A673 (cell line): ENCODE data around the gene PRMT9. TPM values are rescaled to one million over a fixed set of nuclear protein-coding genes. Genes with fewer than 3 reads are reported as not detected.

ENCODE experiments used
- Bru-seq: library from RNA; stranded (reverse); fragments of 400-500 nt; gene quantifications from one replicate; lab custom pipeline; 2021; lab: Mats Ljungman, UMichigan
- BruChase-seq, 2 experiments: library from RNA; stranded (reverse); fragments of 400-500 nt; gene quantifications; one replicate each; lab custom pipeline; 2021; lab: Mats Ljungman, UMichigan
- BruUV-seq: library from RNA; stranded (reverse); fragments of 400-500 nt; replicated peaks from 2 replicates; lab custom pipeline; 2021; lab: Mats Ljungman, UMichigan
- CTCF ChIA-PET: fragments of 300-600 bp; sonication (Branson Sonifier 250); formaldehyde crosslinking; loops from one replicate; lab custom pipeline; 2022; ENCODE audit warnings: antibody characterized with exemption; lab: Charles Lee
- POLR2A ChIA-PET: fragments of 300-600 bp; sonication (Branson Sonifier 250); formaldehyde crosslinking; loops from one replicate; lab custom pipeline; 2022; ENCODE audit warnings: antibody characterized with exemption; ENCODE audit not compliant: low non-redundant PET; lab: Charles Lee
- DNase-seq: peaks from one replicate; pipeline ENCODE4 v3.0.0-alpha.2; 2015; ENCODE audit warnings: low spot score
- H3K27ac ChIP-seq: fragments of 200-600 bp; sonication (generic); 2 replicates; pipeline ENCODE4 v1.5.1; 2016; ENCODE audit warnings: mixed run types, low read depth, mild to moderate bottlenecking, mixed read lengths, antibody characterized with exemption, low read length; ENCODE audit not compliant: poor library complexity, severe bottlenecking
- H3K27me3 ChIP-seq: fragments of 200-600 bp; sonication (generic); replicated peaks from 2 replicates; pipeline ENCODE4 v1.6.1; 2017; ENCODE audit warnings: mixed run types, low read depth, mild to moderate bottlenecking, mixed read lengths, antibody characterized with exemption, low read length; ENCODE audit not compliant: insufficient read depth, poor library complexity
- H3K36me3 ChIP-seq: fragments of 200-600 bp; sonication (generic); 2 replicates; pipeline ENCODE4 v1.6.1; 2016; ENCODE audit warnings: mixed run types, mild to moderate bottlenecking, mixed read lengths, antibody characterized with exemption, low read length; ENCODE audit not compliant: insufficient read depth, poor library complexity, severe bottlenecking
- H3K4me1 ChIP-seq: fragments of 200-600 bp; sonication (generic); 2 replicates; pipeline ENCODE4 v1.6.1; 2017; ENCODE audit warnings: mixed run types, mild to moderate bottlenecking, mixed read lengths, antibody characterized with exemption, low read length; ENCODE audit not compliant: insufficient read depth, poor library complexity, severe bottlenecking
- H3K4me3 ChIP-seq: fragments of 200-600 bp; sonication (generic); 2 replicates; pipeline ENCODE4 v1.5.1; 2016; ENCODE audit warnings: low read depth, mixed run types, mild to moderate bottlenecking, mixed read lengths, low read length; ENCODE audit not compliant: poor library complexity, severe bottlenecking
- H3K9me3 ChIP-seq: fragments of 200-600 bp; sonication (generic); 2 replicates; pipeline ENCODE4 v1.6.1; 2016; ENCODE audit warnings: mixed run types, low read depth, mild to moderate bottlenecking, mixed read lengths, antibody characterized with exemption, low read length; ENCODE audit not compliant: poor library complexity, severe bottlenecking
- CTCF ChIP-seq: fragments of 300-800, 200-600 bp; sonication (generic); conservative IDR thresholded peaks from 2 replicates; pipeline ENCODE4 v1.5.1; 2017; ENCODE audit warnings: low read depth, mild to moderate bottlenecking, antibody characterized with exemption, low read length, moderate library complexity, mixed read lengths
- EZH2 ChIP-seq: fragments of 200-600 bp; sonication (generic); IDR thresholded peaks from 2 replicates; pipeline ENCODE4 v1.6.1; 2017; ENCODE audit warnings: borderline replicate concordance, low read depth, mild to moderate bottlenecking, mixed read lengths, antibody characterized with exemption, low read length; ENCODE audit not compliant: poor library complexity, severe bottlenecking
- intact Hi-C: fragments of 100-400 bp; cut with micrococcal nuclease; formaldehyde crosslinking; loops from one replicate; pipeline ENCODE4 v1.10.0; 2022; ENCODE audit not compliant: unreplicated experiment
- long read RNA-seq: library from polyadenylated mRNA; stranded (forward); transcript quantifications from one replicate; pipeline ENCODE4 v2.0.0, GENCODE V29; 2022
- total RNA-seq: library from RNA; stranded (reverse); gene quantifications from 2 replicates; pipeline ENCODE4 v1.2.3, GENCODE V29; 2021

Gene PRMT9
- 11.2 and 13.1 TPM in 2 replicates for total RNA-seq
- percentile 71 among the genes with signal in this experiment for Bru-seq, nascent RNA
- BruChase-seq, experiment 1, labeled RNA remaining after a 2-hour chase = percentile 70 among the genes with signal in this experiment
- BruChase-seq, experiment 2, labeled RNA remaining after a 6-hour chase = percentile 66 among the genes with signal in this experiment
- long read RNA-seq, transcript PRMT9-201 (12 exons, 3,528 nt) = major isoform, 25 of 45 reads
- long read RNA-seq, transcript PRMT9-204 (11 exons, 2,674 nt) = minor isoform, 7 of 45 reads
- long read RNA-seq, partial matches to known transcripts = 1 of 45 reads
- long read RNA-seq, other reads (novel, unspliced or antisense) = 12 of 45 reads

- peak within 1 kb of the TSS; percentile 89 for H3K27ac ChIP-seq
- CTCF ChIA-PET = interaction anchor here (0.6 to 1.3 kb wide), 2 partner anchors 27 to 183 kb away, joined by 3 to 4 read pairs; no protein-coding TSS in a partner anchor
- no peaks in the 10 kb centered on the region for H3K9me3 ChIP-seq
- H3K4me1 ChIP-seq = peaks cover 8% of the 10 kb centered on the region
- H3K36me3 ChIP-seq = no peaks in the 10 kb centered on the region
- H3K27me3 ChIP-seq = no peaks in the 10 kb centered on the region
- TF ChIP-seq EZH2 = no peak
- no peak for TF ChIP-seq CTCF
- intact Hi-C loops = no loop called here
- POLR2A ChIA-PET = interaction anchor here (1.2 kb wide), 1 partner anchor 67 kb away, joined by 3 read pairs; the partner anchor contains the start of gene TMEM184C
- BruUV-seq = TSS peak; percentile 94
- peak; percentile 93 for DNase-seq
- H3K4me3 ChIP-seq = peak within 1 kb of the TSS; percentile 87
These were observed at the start of gene PRMT9 for GRCh38 chr4:147683717-147684700. TSS of gene PRMT9 (minus strand) at chr4:147684163. CDS start at chr4:147683987, 176 bp downstream.

- H3K4me3 ChIP-seq = peak overlapping the region; percentile 70
- H3K9me3 ChIP-seq = no peaks in the 10 kb centered on the region
- CTCF ChIA-PET = interaction anchor here (0.9 to 1.6 kb wide), 2 partner anchors 40 to 134 kb away, joined by 3 to 9 read pairs; no protein-coding TSS in a partner anchor
- POLR2A ChIA-PET = no interaction called here
- no TSS peak for BruUV-seq
- DNase-seq = peak; percentile 47
- H3K27me3 ChIP-seq = peaks cover 16% of the 10 kb centered on the region
- peak overlapping the region; percentile 60 for H3K27ac ChIP-seq
- H3K36me3 ChIP-seq = no peaks in the 10 kb centered on the region
- peaks cover 21% of the 10 kb centered on the region for H3K4me1 ChIP-seq
- TF ChIP-seq CTCF (no peak), EZH2 (no peak)
- intact Hi-C loops = no loop called here
These were observed 48.7 kb upstream of the PRMT9 start for GRCh38 chr4:147732518-147733235.
